ENCODE data around the gene TRIM39. TPM values are rescaled to one million over a fixed set of nuclear protein-coding genes. Genes with fewer than 3 reads are reported as not detected.

Gene TRIM39
- total and polyA plus RNA-seq, 2 of the 13 experiments (the other 11 are each of a cell fraction or from before 2014, with no cell fraction given), result 7.7 to 14.6 TPM

GRCh38 chr6:30360139-30360538 is 33.4 kb downstream of the TRIM39 start:
- no peaks in the 10 kb centered on the region for H3K9me3 ChIP-seq (ENCODE audit: low read length)
- ChIA-PET CTCF (ENCODE audit: low intra/inter-chr PET ratio, low total read pairs) (no interaction called here), POLR2A (no interaction called here)
- no peak overlapping the region for H3K27ac ChIP-seq (ENCODE audit: extremely low read length, insufficient read depth, low read length)
- in situ Hi-C loops (cut with HindIII; ENCODE audit: extremely low pct_ligation_motif_present, low pct_unique_long_range_greater_than_20kb), result loop anchor here (5.0 kb wide), 1 partner anchor 37 kb away; no protein-coding TSS in a partner anchor
- no peak overlapping the region for H3K4me3 ChIP-seq (replicated peaks in 1 of 3; ENCODE audit: insufficient read depth in 1 of 3, low read depth in 2 of 3, low read length in 3 of 3)
- intact Hi-C loops (cut with micrococcal nuclease; ENCODE audit: unreplicated experiment), result no loop called here
- peak; percentile 80 for ATAC-seq
- WGBS (ENCODE audit: low lambda C conversion rate), result 10% methylated on average over 13 of the region's 13 CpGs
- no peak for FAIRE-seq
- BruUV-seq (replicated peaks), result no TSS peak
- no peak for DNase-seq (ENCODE audit: low spot score)
- no peak overlapping the region for H3K4me2 ChIP-seq (ENCODE audit: low read depth, low read length)
- peaks cover 9 to 61% of the 10 kb centered on the region in 2 experiments for H3K27me3 ChIP-seq (ENCODE audit: control insufficient read depth in 1 of 2, insufficient read depth in 2 of 2, low read length in 2 of 2)
- TF ChIP-seq ZNF740 (CRISPR knock-in tag; IDR thresholded peaks at IDR 0.05) (no peak), SRSF4 (IDR thresholded peaks at IDR 0.05; ENCODE audit: low read depth, low read length, poor library complexity, severe bottlenecking) (no peak), ZNF33A (CRISPR knock-in tag; IDR thresholded peaks at IDR 0.05; ENCODE audit: borderline replicate concordance) (no peak), CREB3 (CRISPR knock-in tag; IDR thresholded peaks at IDR 0.05) (no peak)
- H4K20me1 ChIP-seq (ENCODE audit: insufficient read depth, low read length), result no peaks in the 10 kb centered on the region
- H3K9ac ChIP-seq (ENCODE audit: insufficient read depth, low read depth, low read length), result no peak overlapping the region
- no peaks in the 10 kb centered on the region for H3K4me1 ChIP-seq (ENCODE audit: insufficient read depth, low read length)
- no peak overlapping the region for H2AFZ ChIP-seq (ENCODE audit: low read length)
- H3K79me2 ChIP-seq (ENCODE audit: insufficient read depth, low read length), result no peaks in the 10 kb centered on the region
- no peaks in the 10 kb centered on the region for H3K36me3 ChIP-seq (replicated peaks in 1 of 2; ENCODE audit: control insufficient read depth in 1 of 2, insufficient read depth in 2 of 2, low read length in 2 of 2)

GRCh38 chr6:30361661-30362060 is 34.9 kb downstream of the TRIM39 start:
- intact Hi-C loops (cut with micrococcal nuclease; ENCODE audit: unreplicated experiment), result no loop called here
- no peaks in the 10 kb centered on the region for H3K36me3 ChIP-seq (replicated peaks in 1 of 2; ENCODE audit: control insufficient read depth in 1 of 2, insufficient read depth in 2 of 2, low read length in 2 of 2)
- BruUV-seq (replicated peaks), result no TSS peak
- H3K4me2 ChIP-seq (ENCODE audit: low read depth, low read length), result no peak overlapping the region
- H3K79me2 ChIP-seq (ENCODE audit: insufficient read depth, low read length), result no peaks in the 10 kb centered on the region
- TF ChIP-seq ZNF446 (CRISPR knock-in tag; IDR thresholded peaks at IDR 0.05), result no peak
- H3K9ac ChIP-seq (ENCODE audit: insufficient read depth, low read depth, low read length), result no peak overlapping the region
- H3K4me3 ChIP-seq (replicated peaks in 1 of 3; ENCODE audit: insufficient read depth in 1 of 3, low read depth in 2 of 3, low read length in 3 of 3), result no peak overlapping the region
- DNase-seq (ENCODE audit: low spot score) (no peak), ATAC-seq (no peak), FAIRE-seq (no peak)
- 3% methylated on average over 2 of the region's 2 CpGs for WGBS (ENCODE audit: low lambda C conversion rate)
- H3K9me3 ChIP-seq (ENCODE audit: low read length), result no peaks in the 10 kb centered on the region
- no peak overlapping the region for H2AFZ ChIP-seq (ENCODE audit: low read length)
- no peaks in the 10 kb centered on the region for H3K4me1 ChIP-seq (ENCODE audit: insufficient read depth, low read length)
- H4K20me1 ChIP-seq (ENCODE audit: insufficient read depth, low read length), result no peaks in the 10 kb centered on the region
- in situ Hi-C loops (cut with HindIII; ENCODE audit: extremely low pct_ligation_motif_present, low pct_unique_long_range_greater_than_20kb), result loop anchor here (5.0 kb wide), 1 partner anchor 36 kb away; no protein-coding TSS in a partner anchor
- ChIA-PET POLR2A (no interaction called here), CTCF (ENCODE audit: low intra/inter-chr PET ratio, low total read pairs) (no interaction called here)
- peaks cover 9 to 60% of the 10 kb centered on the region in 2 experiments for H3K27me3 ChIP-seq (ENCODE audit: control insufficient read depth in 1 of 2, insufficient read depth in 2 of 2, low read length in 2 of 2)
- H3K27ac ChIP-seq (ENCODE audit: extremely low read length, insufficient read depth, low read length), result no peak overlapping the region
